Temporal lobe (tissue), 1 donor: ENCODE measurements around the gene RGS2. TPM values are rescaled to one million over a fixed set of nuclear protein-coding genes. Genes with fewer than 3 reads are reported as not detected.

Source experiments
- total RNA-seq: library from RNA; depleted of rRNA; stranded (reverse); fragments of >200 nt; gene quantifications from one replicate; pipeline ENCODE4 v1.2.3, GENCODE V29; 2014

The RGS2 gene
- total RNA-seq, 1 donor from 2014 or later = 23.1 TPM

Other genes starting within 250 kb of the RGS2 start
- 12.5 TPM for gene RGS1, start 233.3 kb upstream of the RGS2 start, total RNA-seq
- gene RGS13, start 172.9 kb upstream of the RGS2 start, total RNA-seq = not detected